Peyer's patch (tissue), 4 donors: ENCODE measurements around the gene HMCES. TPM values are rescaled to one million over a fixed set of nuclear protein-coding genes. Genes with fewer than 3 reads are reported as not detected.

Experiments
- DNase-seq, 3 donors: peaks; one replicate each; pipeline ENCODE4 v3.0.0-alpha.2; 2017 to 2019
- H3K27ac ChIP-seq, 4 donors: fragments of 200-600 bp; sonication (generic); one replicate each; pipeline ENCODE4 v1.5.1; 2016 to 2019
- H3K27me3 ChIP-seq, 2 donors: fragments of 200-600 bp; sonication (generic); one replicate each; pipeline ENCODE4 v1.5.1; 2019
- H3K36me3 ChIP-seq, 3 donors: fragments of 200-600 bp; sonication (generic); one replicate each; pipeline ENCODE4 v1.5.1; 2016 to 2019
- H3K4me1 ChIP-seq, 4 donors: fragments of 200-600 bp; sonication (generic); one replicate each; pipeline ENCODE4 v1.5.1; 2016 to 2019
- H3K4me3 ChIP-seq, 4 donors: fragments of 200-600 bp; sonication (generic); 1 replicate in 3 of 4; 2 replicates in 1 of 4; pipeline ENCODE4 v1.5.1; 2016 to 2019; ENCODE audit warnings: mild to moderate bottlenecking in 1 of 4
- H3K9me3 ChIP-seq, 4 donors: fragments of 200-600 bp; sonication (generic); one replicate each; pipeline ENCODE4 v1.5.1; 2016 to 2019; ENCODE audit warnings: mild to moderate bottlenecking in 1 of 4
- POLR2A ChIP-seq, 2 donors: fragments of 450-650 bp; IDR thresholded peaks; one replicate each; pipeline ENCODE4 v1.5.1; 2017; ENCODE audit warnings: antibody characterized with exemption in 2 of 2, mild to moderate bottlenecking in 2 of 2, moderate library complexity in 2 of 2
- total RNA-seq, 4 donors: library from RNA; depleted of rRNA; stranded (reverse); fragments of >200 nt; gene quantifications; one replicate each; pipeline ENCODE4 v1.1.0, GENCODE V29; 2016
- TF ChIP-seq, protein P1 (sequence below), 6 experiments: fragments of 450-650 bp in 4 of 6; fragments of 200-600 bp in 2 of 6; sonication (generic) in 1 of 6; IDR thresholded peaks; one replicate each; pipeline ENCODE4 v1.5.1; 2017 to 2019; ENCODE audit warnings: antibody characterized with exemption in 6 of 6, mild to moderate bottlenecking in 3 of 6, moderate library complexity in 1 of 6

Gene HMCES
- total RNA-seq, 4 donors from 2014 or later = 22.2 to 29.7 (median 24.2) TPM

DNA sequence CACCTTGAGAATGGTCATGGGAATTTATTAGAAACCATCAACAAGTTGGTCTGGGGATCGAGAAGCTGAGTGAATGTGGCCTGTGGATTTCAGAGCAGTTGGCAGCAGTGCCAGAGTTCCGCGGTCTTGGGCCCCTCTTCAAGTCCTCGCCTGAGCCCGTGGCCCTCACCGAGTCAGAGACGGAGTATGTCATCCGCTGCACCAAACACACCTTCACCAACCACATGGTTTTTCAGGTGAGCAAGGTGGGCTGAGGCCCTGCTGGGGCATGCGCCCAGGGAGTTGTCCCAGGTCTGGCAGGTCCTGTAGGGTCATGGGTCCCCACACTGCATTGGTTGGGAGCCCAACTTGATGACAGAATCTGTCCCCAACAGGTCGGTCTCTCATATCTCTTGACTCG, 7.0 kb upstream of the HMCES start:
- DNase-seq = peak in 1 of 3 donors; percentile 6
- peaks cover 0 to 98% (median 6%) of the 10 kb centered on the region in 3 donors for H3K36me3 ChIP-seq
- peaks cover 0 to under 1% (median 0%) of the 10 kb centered on the region in 4 donors for H3K4me1 ChIP-seq
- no peak overlapping the region for H3K27ac ChIP-seq
- no peaks in the 10 kb centered on the region for H3K9me3 ChIP-seq
- no peaks in the 10 kb centered on the region for H3K27me3 ChIP-seq
- TF ChIP-seq, protein P1, sequence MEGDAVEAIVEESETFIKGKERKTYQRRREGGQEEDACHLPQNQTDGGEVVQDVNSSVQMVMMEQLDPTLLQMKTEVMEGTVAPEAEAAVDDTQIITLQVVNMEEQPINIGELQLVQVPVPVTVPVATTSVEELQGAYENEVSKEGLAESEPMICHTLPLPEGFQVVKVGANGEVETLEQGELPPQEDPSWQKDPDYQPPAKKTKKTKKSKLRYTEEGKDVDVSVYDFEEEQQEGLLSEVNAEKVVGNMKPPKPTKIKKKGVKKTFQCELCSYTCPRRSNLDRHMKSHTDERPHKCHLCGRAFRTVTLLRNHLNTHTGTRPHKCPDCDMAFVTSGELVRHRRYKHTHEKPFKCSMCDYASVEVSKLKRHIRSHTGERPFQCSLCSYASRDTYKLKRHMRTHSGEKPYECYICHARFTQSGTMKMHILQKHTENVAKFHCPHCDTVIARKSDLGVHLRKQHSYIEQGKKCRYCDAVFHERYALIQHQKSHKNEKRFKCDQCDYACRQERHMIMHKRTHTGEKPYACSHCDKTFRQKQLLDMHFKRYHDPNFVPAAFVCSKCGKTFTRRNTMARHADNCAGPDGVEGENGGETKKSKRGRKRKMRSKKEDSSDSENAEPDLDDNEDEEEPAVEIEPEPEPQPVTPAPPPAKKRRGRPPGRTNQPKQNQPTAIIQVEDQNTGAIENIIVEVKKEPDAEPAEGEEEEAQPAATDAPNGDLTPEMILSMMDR (IDR thresholded peaks at IDR 0.05) = no peak
- TF ChIP-seq POLR2A (IDR thresholded peaks at IDR 0.05) = no peak
- no peak overlapping the region for H3K4me3 ChIP-seq

DNA sequence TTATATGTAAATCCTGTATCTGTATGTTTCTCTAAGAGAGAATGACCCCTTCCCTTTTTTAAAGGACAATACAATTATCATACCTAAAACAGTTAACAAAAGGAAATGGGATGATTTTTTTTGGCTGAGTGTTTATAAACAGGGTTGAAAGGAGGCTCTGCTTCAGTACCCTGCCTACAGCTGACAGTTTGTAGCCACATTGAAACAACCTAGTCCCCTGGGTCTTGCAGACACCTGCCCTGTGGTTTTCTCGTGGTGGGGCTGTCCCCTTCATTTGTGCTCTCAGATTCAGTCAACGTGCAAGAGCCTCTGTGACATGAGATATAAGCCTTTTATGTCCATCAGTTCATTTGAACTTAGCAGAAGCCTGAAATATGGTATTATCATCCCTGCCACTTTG, 2.3 kb upstream of the HMCES start:
- H3K36me3 ChIP-seq = peaks cover 0 to 62% (median 0%) of the 10 kb centered on the region in 3 donors
- H3K9me3 ChIP-seq = no peaks in the 10 kb centered on the region
- no peak for TF ChIP-seq POLR2A (IDR thresholded peaks at IDR 0.05)
- TF ChIP-seq, protein P1 (IDR thresholded peaks at IDR 0.05) = no peak
- H3K4me3 ChIP-seq = no peak overlapping the region
- no peaks in the 10 kb centered on the region for H3K27me3 ChIP-seq
- H3K4me1 ChIP-seq = peaks cover 0 to 19% (median 6%) of the 10 kb centered on the region in 4 donors
- peak in 2 of 3 donors; percentile 81 to 86 for DNase-seq
- no peak overlapping the region for H3K27ac ChIP-seq

DNA sequence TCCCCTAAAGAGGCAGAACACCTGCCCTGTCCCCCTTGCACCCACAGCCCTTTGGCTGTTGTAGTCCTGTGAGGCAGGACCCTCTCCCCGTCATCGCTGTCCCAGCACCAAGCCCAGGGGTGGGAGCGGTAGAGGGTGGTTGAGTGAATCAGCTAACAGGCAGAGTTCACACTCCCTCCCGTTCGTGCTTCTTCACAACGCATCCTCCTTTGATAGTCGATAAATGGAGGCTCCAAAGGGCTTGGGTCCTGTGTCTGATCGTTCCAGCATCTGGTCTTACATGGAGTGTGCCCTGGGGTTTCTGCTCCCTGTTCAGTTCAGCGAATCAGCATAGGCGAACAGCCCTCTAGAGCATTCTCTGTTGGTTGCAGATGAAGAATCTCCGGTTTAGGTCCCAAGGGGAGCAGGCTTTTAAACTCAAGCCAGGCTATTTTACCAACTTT, 820 bp upstream of the HMCES start:
- H3K27ac ChIP-seq = peak overlapping the region; percentile 88 to 93 (median 92)
- peaks cover 0 to 47% (median 0%) of the 10 kb centered on the region in 3 donors for H3K36me3 ChIP-seq
- DNase-seq = peak in 1 of 3 donors; percentile 45
- TF ChIP-seq, protein P1 (IDR thresholded peaks at IDR 0.05) = no peak
- TF ChIP-seq POLR2A (IDR thresholded peaks at IDR 0.05) = no peak
- peaks cover 0 to 19% (median 12%) of the 10 kb centered on the region in 4 donors for H3K4me1 ChIP-seq
- peak overlapping the region; percentile 76 to 95 (median 88) for H3K4me3 ChIP-seq
- H3K9me3 ChIP-seq = no peaks in the 10 kb centered on the region
- no peaks in the 10 kb centered on the region for H3K27me3 ChIP-seq

DNA sequence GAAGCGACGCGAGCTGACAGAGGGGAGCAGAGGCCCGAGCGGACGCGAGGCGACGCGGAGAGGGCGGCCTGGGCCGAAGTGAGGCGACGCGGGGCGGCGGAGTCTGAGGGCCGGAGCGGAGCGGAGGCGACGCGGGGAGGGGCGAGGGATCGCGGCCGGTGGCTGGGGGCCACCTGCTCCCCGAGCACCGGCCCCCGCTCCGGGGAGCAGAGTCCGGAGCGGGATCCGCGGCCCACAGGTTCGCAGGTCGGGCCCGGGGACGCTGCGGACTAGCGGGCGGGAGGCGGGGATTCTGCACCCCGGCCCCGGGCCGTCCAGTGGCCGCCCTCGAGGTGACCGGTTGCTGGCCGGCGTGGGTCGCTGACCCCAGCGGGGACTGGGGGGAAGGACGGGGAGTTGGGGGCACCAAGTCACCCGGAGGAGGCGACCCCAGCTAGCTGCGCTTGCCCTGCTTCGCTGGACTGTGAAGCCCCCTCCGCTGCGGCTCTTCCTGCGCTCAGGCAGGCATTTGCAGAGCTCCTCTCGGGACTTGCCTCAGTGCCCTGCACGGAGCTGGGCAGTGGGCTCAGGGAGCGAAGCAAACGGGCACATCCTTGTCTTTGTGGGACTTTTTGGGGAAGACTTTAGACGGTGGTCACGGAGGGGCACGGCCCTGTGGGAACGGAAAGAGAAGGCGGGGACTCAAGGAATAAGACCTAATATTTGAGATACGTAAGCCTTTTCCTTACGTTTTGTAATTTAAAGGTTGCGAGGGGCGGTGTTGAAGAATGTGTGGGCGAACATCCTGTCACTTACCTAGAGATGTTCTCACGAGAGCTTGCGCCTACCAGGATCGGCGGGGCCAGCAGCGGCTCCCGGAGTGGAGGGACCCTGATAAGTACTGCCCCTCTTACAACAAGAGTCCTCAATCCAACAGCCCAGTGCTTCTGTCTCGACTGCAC, 566 bp downstream of the HMCES start:
- H3K4me3 ChIP-seq = peak overlapping the region; percentile 76 to 95 (median 88)
- H3K9me3 ChIP-seq = no peaks in the 10 kb centered on the region
- H3K27ac ChIP-seq = peak overlapping the region; percentile 88 to 93 (median 92)
- TF ChIP-seq POLR2A (IDR thresholded peaks at IDR 0.05) = no peak
- TF ChIP-seq, protein P1 (IDR thresholded peaks at IDR 0.05) = peak in 1 of 6 experiments; percentile 2
- DNase-seq = peak in 2 of 3 donors; percentile 46 to 65
- H3K27me3 ChIP-seq = no peaks in the 10 kb centered on the region
- peaks cover 0 to 20% (median 17%) of the 10 kb centered on the region in 4 donors for H3K4me1 ChIP-seq
- peaks cover 0 to 33% (median 0%) of the 10 kb centered on the region in 3 donors for H3K36me3 ChIP-seq

DNA sequence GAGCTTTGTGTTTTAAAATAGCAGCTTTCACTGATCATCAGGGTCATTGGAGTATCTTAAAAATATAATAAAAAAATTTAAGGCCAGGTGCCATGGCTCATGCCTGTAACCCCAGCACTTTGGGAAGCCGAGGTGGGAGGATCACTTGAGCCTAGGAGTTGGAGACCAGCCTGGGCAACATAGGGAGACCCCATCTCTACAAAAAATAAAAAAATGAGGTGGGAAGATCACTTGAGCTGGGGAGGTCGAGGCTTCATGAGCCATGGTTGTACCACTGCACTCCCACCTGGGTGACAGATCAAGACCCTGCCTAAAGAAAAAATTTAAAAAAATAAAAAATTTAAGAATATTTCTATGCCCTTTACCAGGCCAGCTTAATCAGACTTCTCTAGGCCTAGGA, 1.5 kb downstream of the HMCES start:
- H3K4me3 ChIP-seq = peak overlapping the region in 1 of 4 donors; percentile 87
- TF ChIP-seq, protein P1 (IDR thresholded peaks at IDR 0.05) = no peak
- TF ChIP-seq POLR2A (IDR thresholded peaks at IDR 0.05) = no peak
- H3K27ac ChIP-seq = no peak overlapping the region
- no peaks in the 10 kb centered on the region for H3K9me3 ChIP-seq
- peak in 1 of 3 donors; percentile 34 for DNase-seq
- peaks cover 0 to 24% (median 0%) of the 10 kb centered on the region in 3 donors for H3K36me3 ChIP-seq
- no peaks in the 10 kb centered on the region for H3K27me3 ChIP-seq
- peaks cover 0 to 20% (median 17%) of the 10 kb centered on the region in 4 donors for H3K4me1 ChIP-seq
